Measurements from ENCODE around the gene CALB2.

Gene CALB2

GRCh38 chr16:71426069-71426879 lies 67.8 kb downstream of the CALB2 start:
- Histone ChIP-seq H3K36me3 (ENCODE audit: insufficient read depth, low read length) (no peaks in the 10 kb centered on the region), H3K9me3 (ENCODE audit: insufficient read depth, low read depth, low read length) (no peaks in the 10 kb centered on the region; the same call in 1 of the 2 replicates), H2AFZ (ENCODE audit: low read length) (no peak overlapping the region), H3K4me1 (ENCODE audit: insufficient read depth, low read length, poor library complexity, severe bottlenecking) (no peaks in the 10 kb centered on the region), H3K9me2 (replicated peaks; ENCODE audit: low read depth, low read length) (no peaks in the 10 kb centered on the region), H3K9ac (ENCODE audit: low read depth, low read length, poor library complexity, severe bottlenecking) (no peak overlapping the region), H3F3A (ENCODE audit: low read depth) (no peaks in the 10 kb centered on the region), H3K27me3 (ENCODE audit: insufficient read depth, low read length, poor library complexity, severe bottlenecking) (no peaks in the 10 kb centered on the region), H3K4me2 (ENCODE audit: low read depth, low read length, poor library complexity, severe bottlenecking) (no peak overlapping the region), H4K20me1 (ENCODE audit: insufficient read depth, low read length, poor library complexity, severe bottlenecking) (no peaks in the 10 kb centered on the region), H3K4me3 (ENCODE audit: low read length, poor library complexity, severe bottlenecking) (no peak overlapping the region), H3K79me2 (ENCODE audit: insufficient read depth, low read length) (no peaks in the 10 kb centered on the region)
- no peak for TF ChIP-seq EZH2phosphoT487 (IDR thresholded peaks at IDR 0.05; ENCODE audit: borderline replicate concordance)
- TF ChIP-seq CTCF (conservative IDR thresholded peaks at IDR 0.05; ENCODE audit: low read length), result no peak

- no peak overlapping the region for H3K4me3 ChIP-seq (ENCODE audit: low read length, poor library complexity, severe bottlenecking)
- no peak overlapping the region for H3K9ac ChIP-seq (ENCODE audit: low read depth, low read length, poor library complexity, severe bottlenecking)
- H3F3A ChIP-seq (ENCODE audit: low read depth), result no peaks in the 10 kb centered on the region
- no peaks in the 10 kb centered on the region for H3K27me3 ChIP-seq (ENCODE audit: insufficient read depth, low read length, poor library complexity, severe bottlenecking)
- H2AFZ ChIP-seq (ENCODE audit: low read length), result no peak overlapping the region
- no peaks in the 10 kb centered on the region for H3K36me3 ChIP-seq (ENCODE audit: insufficient read depth, low read length)
- no peaks in the 10 kb centered on the region for H3K9me2 ChIP-seq (replicated peaks; ENCODE audit: low read depth, low read length)
- TF ChIP-seq CTCF (conservative IDR thresholded peaks at IDR 0.05; ENCODE audit: low read length) (no peak), EZH2phosphoT487 (IDR thresholded peaks at IDR 0.05; ENCODE audit: borderline replicate concordance) (no peak)
- no peaks in the 10 kb centered on the region for H3K79me2 ChIP-seq (ENCODE audit: insufficient read depth, low read length)
- no peaks in the 10 kb centered on the region for H3K4me1 ChIP-seq (ENCODE audit: insufficient read depth, low read length, poor library complexity, severe bottlenecking)
- H3K4me2 ChIP-seq (ENCODE audit: low read depth, low read length, poor library complexity, severe bottlenecking), result no peak overlapping the region
- H3K9me3 ChIP-seq (ENCODE audit: insufficient read depth, low read depth, low read length), result no peaks in the 10 kb centered on the region; the same call in 1 of the 2 replicates
- no peaks in the 10 kb centered on the region for H4K20me1 ChIP-seq (ENCODE audit: insufficient read depth, low read length, poor library complexity, severe bottlenecking)
Measured at GRCh38 chr16:71426880-71427615, 68.5 kb downstream of the CALB2 start.

- Histone ChIP-seq H4K20me1 (ENCODE audit: insufficient read depth, low read length, poor library complexity, severe bottlenecking) (no peaks in the 10 kb centered on the region), H3K4me1 (ENCODE audit: insufficient read depth, low read length, poor library complexity, severe bottlenecking) (no peaks in the 10 kb centered on the region), H3K9me2 (replicated peaks; ENCODE audit: low read depth, low read length) (no peaks in the 10 kb centered on the region), H3F3A (ENCODE audit: low read depth) (no peaks in the 10 kb centered on the region), H2AFZ (ENCODE audit: low read length) (no peak overlapping the region), H3K4me2 (ENCODE audit: low read depth, low read length, poor library complexity, severe bottlenecking) (no peak overlapping the region), H3K9ac (ENCODE audit: low read depth, low read length, poor library complexity, severe bottlenecking) (no peak overlapping the region), H3K27me3 (ENCODE audit: insufficient read depth, low read length, poor library complexity, severe bottlenecking) (no peaks in the 10 kb centered on the region), H3K4me3 (ENCODE audit: low read length, poor library complexity, severe bottlenecking) (no peak overlapping the region), H3K9me3 (ENCODE audit: insufficient read depth, low read depth, low read length) (no peaks in the 10 kb centered on the region; the same call in 1 of the 2 replicates), H3K79me2 (ENCODE audit: insufficient read depth, low read length) (no peaks in the 10 kb centered on the region), H3K36me3 (ENCODE audit: insufficient read depth, low read length) (no peaks in the 10 kb centered on the region)
- no peak for TF ChIP-seq EZH2phosphoT487 (IDR thresholded peaks at IDR 0.05; ENCODE audit: borderline replicate concordance)
Measured at GRCh38 chr16:71428385-71428784, 69.9 kb downstream of the CALB2 start.

Data from Loucy (cell line).